ENCODE data around the gene TENT4A.

Gene TENT4A

GRCh38 chr5:6716629-6717149 is 3.5 kb downstream of the TENT4A start:
- TF ChIP-seq EZH2 (IDR thresholded peaks at IDR 0.05) (no peak), FOXP2 (optimal IDR thresholded peaks at IDR 0.05; ENCODE audit: control extremely low read depth, extremely low read length, insufficient read depth) (no peak), POLR2AphosphoS5 (IDR thresholded peaks at IDR 0.05; ENCODE audit: borderline replicate concordance, low read depth, low read length) (no peak)
- no peak for DNase-seq (ENCODE audit: low read depth, low spot score)
- H3K9ac ChIP-seq (ENCODE audit: insufficient read length) = no peak overlapping the region
- H3K27ac ChIP-seq = no peak overlapping the region
- H3K9me3 ChIP-seq (ENCODE audit: low read depth, low read length) = no peaks in the 10 kb centered on the region
- no peak overlapping the region for H3K4me3 ChIP-seq
- H3K36me3 ChIP-seq (ENCODE audit: insufficient read depth, low read length) = peaks cover 4% of the 10 kb centered on the region; the same call in 1 of the 2 replicates

- Histone ChIP-seq H3K36me3 (ENCODE audit: insufficient read depth, low read length) (peaks cover 4% of the 10 kb centered on the region; the same call in 1 of the 2 replicates), H3K4me3 (no peak overlapping the region), H3K27ac (no peak overlapping the region), H3K9me3 (ENCODE audit: low read depth, low read length) (no peaks in the 10 kb centered on the region), H3K9ac (ENCODE audit: insufficient read length) (no peak overlapping the region)
- DNase-seq (ENCODE audit: low read depth, low spot score) = no peak
- TF ChIP-seq POLR2AphosphoS5 (IDR thresholded peaks at IDR 0.05; ENCODE audit: borderline replicate concordance, low read depth, low read length) (no peak), EZH2 (IDR thresholded peaks at IDR 0.05) (no peak), FOXP2 (optimal IDR thresholded peaks at IDR 0.05; ENCODE audit: control extremely low read depth, extremely low read length, insufficient read depth) (no peak)
Observed at GRCh38 chr5:6717247-6717646, 4.0 kb downstream of the TENT4A start.

DNA sequence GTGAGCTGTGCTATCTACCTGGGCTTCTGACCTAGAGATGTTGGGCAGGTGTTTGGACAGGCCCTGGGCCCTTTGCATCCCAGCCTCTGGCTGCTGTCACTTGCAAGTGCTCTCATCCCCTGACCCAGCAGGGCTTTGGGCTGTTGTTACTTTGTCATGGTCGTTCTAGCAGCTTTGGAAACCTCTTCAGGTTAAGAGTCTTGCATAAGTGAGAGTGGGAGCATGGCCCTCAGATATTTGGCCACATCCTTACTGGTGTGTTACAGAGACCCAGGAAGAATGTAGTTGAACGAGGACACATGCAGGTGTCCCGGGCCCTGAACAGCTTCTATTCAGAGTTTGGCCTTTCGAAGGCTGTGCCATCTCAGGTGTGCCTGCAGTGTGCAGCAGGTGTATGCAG is 4.5 kb downstream of the TENT4A start:
- Histone ChIP-seq H3K36me3 (ENCODE audit: insufficient read depth, low read length) (peaks cover 4% of the 10 kb centered on the region; the same call in 1 of the 2 replicates), H3K27ac (no peak overlapping the region), H3K4me3 (no peak overlapping the region), H3K9ac (ENCODE audit: insufficient read length) (no peak overlapping the region), H3K9me3 (ENCODE audit: low read depth, low read length) (no peaks in the 10 kb centered on the region)
- no peak for DNase-seq (ENCODE audit: low read depth, low spot score)
- TF ChIP-seq POLR2AphosphoS5 (IDR thresholded peaks at IDR 0.05; ENCODE audit: borderline replicate concordance, low read depth, low read length) (no peak), FOXP2 (optimal IDR thresholded peaks at IDR 0.05; ENCODE audit: control extremely low read depth, extremely low read length, insufficient read depth) (no peak), EZH2 (IDR thresholded peaks at IDR 0.05) (no peak)

DNA sequence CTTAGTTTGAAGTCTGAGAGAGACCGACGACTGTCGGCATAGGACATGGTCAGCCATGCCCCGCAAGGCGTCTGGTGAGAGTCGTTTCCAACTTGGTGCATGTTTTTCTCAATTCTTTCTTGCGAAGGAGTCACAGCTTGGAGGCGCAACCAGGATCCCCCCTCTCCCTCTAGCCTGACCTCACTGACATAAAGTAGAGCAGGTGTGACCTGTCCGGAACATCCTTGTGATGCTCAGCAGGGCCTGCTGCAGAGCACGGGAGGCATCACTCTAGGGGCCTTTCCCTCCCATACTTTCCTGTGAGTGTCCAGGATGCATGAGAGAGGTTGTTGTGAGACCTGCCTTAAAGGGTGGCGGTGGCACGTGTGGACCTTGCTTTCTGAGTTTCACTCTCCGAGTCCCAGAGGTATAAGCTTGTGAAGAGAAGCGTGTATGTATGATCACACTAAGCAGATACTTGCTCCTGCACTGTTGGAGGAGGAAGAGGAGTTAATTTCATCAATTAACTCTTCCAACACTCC is 5.0 kb downstream of the TENT4A start:
- DNase-seq (ENCODE audit: low read depth, low spot score) = no peak
- Histone ChIP-seq H3K36me3 (ENCODE audit: insufficient read depth, low read length) (peaks cover 4% of the 10 kb centered on the region; the same call in 1 of the 2 replicates), H3K9me3 (ENCODE audit: low read depth, low read length) (no peaks in the 10 kb centered on the region), H3K4me3 (no peak overlapping the region), H3K27ac (no peak overlapping the region), H3K9ac (ENCODE audit: insufficient read length) (no peak overlapping the region)
- TF ChIP-seq POLR2AphosphoS5 (IDR thresholded peaks at IDR 0.05; ENCODE audit: borderline replicate concordance, low read depth, low read length) (no peak), FOXP2 (optimal IDR thresholded peaks at IDR 0.05; ENCODE audit: control extremely low read depth, extremely low read length, insufficient read depth) (no peak), EZH2 (IDR thresholded peaks at IDR 0.05) (no peak)

DNA sequence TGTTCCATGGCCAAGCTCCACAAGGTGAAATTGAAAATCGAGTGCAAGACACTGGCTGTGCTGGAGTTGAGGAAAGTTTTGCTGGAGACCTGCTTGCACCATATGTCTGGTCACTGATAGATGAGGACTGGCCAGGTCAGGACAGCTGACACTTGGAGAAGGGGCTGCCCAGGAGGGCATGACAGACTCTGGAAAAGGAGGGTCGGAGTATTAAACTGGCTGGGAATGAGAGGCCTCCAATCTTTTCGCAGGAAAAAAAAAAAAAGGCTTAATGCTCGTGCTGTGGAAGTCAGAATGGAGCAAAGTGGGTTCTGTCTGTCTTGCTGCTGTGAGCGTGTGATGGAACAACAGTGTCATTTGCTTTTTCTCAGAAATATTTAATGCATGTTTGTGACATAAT is 5.5 kb downstream of the TENT4A start:
- TF ChIP-seq FOXP2 (optimal IDR thresholded peaks at IDR 0.05; ENCODE audit: control extremely low read depth, extremely low read length, insufficient read depth) (no peak), EZH2 (IDR thresholded peaks at IDR 0.05) (no peak), POLR2AphosphoS5 (IDR thresholded peaks at IDR 0.05; ENCODE audit: borderline replicate concordance, low read depth, low read length) (no peak)
- H3K9ac ChIP-seq (ENCODE audit: insufficient read length) = no peak overlapping the region

DNA sequence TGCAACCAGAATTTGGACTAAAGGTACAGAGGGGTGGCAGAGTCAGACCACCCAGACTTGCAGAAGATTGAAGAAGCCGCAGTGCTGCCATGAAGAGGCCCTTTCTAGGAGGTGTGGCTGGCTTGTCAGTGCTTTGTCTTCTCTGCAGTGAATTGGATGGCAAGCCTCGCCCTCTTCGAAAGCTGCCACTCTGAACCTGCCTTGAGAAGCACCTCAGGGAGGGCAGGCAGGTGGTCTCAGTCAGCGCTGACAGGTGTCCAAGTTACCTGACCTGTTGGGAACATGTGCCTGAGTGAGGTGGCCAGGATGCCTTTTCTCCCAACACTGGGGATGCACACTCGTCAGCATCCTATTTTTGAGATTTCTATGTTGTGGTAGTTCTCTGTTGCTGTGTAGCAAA is 6.2 kb downstream of the TENT4A start:
- H3K36me3 ChIP-seq (ENCODE audit: insufficient read depth, low read length) = peaks cover 4% of the 10 kb centered on the region; the same call in 1 of the 2 replicates
- H3K4me3 ChIP-seq = no peak overlapping the region
- TF ChIP-seq EZH2 (IDR thresholded peaks at IDR 0.05) (no peak), FOXP2 (optimal IDR thresholded peaks at IDR 0.05; ENCODE audit: control extremely low read depth, extremely low read length, insufficient read depth) (no peak), POLR2AphosphoS5 (IDR thresholded peaks at IDR 0.05; ENCODE audit: borderline replicate concordance, low read depth, low read length) (no peak)
- H3K9me3 ChIP-seq (ENCODE audit: low read depth, low read length) = no peaks in the 10 kb centered on the region
- H3K9ac ChIP-seq (ENCODE audit: insufficient read length) = no peak overlapping the region
- H3K27ac ChIP-seq = no peak overlapping the region
- DNase-seq (ENCODE audit: low read depth, low spot score) = no peak

More for the DNA sequence above, 5.5 kb downstream of the TENT4A start:
- no peaks in the 10 kb centered on the region for H3K9me3 ChIP-seq (ENCODE audit: low read depth, low read length)
- no peak overlapping the region for H3K4me3 ChIP-seq
- no peak for DNase-seq (ENCODE audit: low read depth, low spot score)
- peaks cover 4% of the 10 kb centered on the region; the same call in 1 of the 2 replicates for H3K36me3 ChIP-seq (ENCODE audit: insufficient read depth, low read length)
- no peak overlapping the region for H3K27ac ChIP-seq

- no peak overlapping the region for H3K27ac ChIP-seq
- H3K36me3 ChIP-seq (ENCODE audit: insufficient read depth, low read length) = peaks cover 4% of the 10 kb centered on the region; the same call in 1 of the 2 replicates
Observed at GRCh38 chr5:6719896-6720560, 6.8 kb downstream of the TENT4A start.

GRCh38 chr5:6720561-6720921 is 7.3 kb downstream of the TENT4A start:
- Histone ChIP-seq H3K36me3 (ENCODE audit: insufficient read depth, low read length) (peaks cover 4% of the 10 kb centered on the region; the same call in 1 of the 2 replicates), H3K27ac (no peak overlapping the region), H3K9ac (ENCODE audit: insufficient read length) (no peak overlapping the region)

More at GRCh38 chr5:6719896-6720560, 6.8 kb downstream of the TENT4A start:
- Histone ChIP-seq H3K4me3 (no peak overlapping the region), H3K9ac (ENCODE audit: insufficient read length) (no peak overlapping the region), H3K9me3 (ENCODE audit: low read depth, low read length) (no peaks in the 10 kb centered on the region)
- TF ChIP-seq EZH2 (IDR thresholded peaks at IDR 0.05) = no peak
- no peak for TF ChIP-seq POLR2AphosphoS5 (IDR thresholded peaks at IDR 0.05; ENCODE audit: borderline replicate concordance, low read depth, low read length)
- no peak for TF ChIP-seq FOXP2 (optimal IDR thresholded peaks at IDR 0.05; ENCODE audit: control extremely low read depth, extremely low read length, insufficient read depth)
- DNase-seq (ENCODE audit: low read depth, low spot score) = no peak

More at GRCh38 chr5:6720561-6720921, 7.3 kb downstream of the TENT4A start:
- no peak overlapping the region for H3K4me3 ChIP-seq
- no peaks in the 10 kb centered on the region for H3K9me3 ChIP-seq (ENCODE audit: low read depth, low read length)
- TF ChIP-seq FOXP2 (optimal IDR thresholded peaks at IDR 0.05; ENCODE audit: control extremely low read depth, extremely low read length, insufficient read depth) (no peak), EZH2 (IDR thresholded peaks at IDR 0.05) (no peak), POLR2AphosphoS5 (IDR thresholded peaks at IDR 0.05; ENCODE audit: borderline replicate concordance, low read depth, low read length) (no peak)
- DNase-seq (ENCODE audit: low read depth, low spot score) = no peak

Measured in SK-N-MC (cell line).